ENCODE data around the gene ARFIP1.

The ARFIP1 gene

DNA sequence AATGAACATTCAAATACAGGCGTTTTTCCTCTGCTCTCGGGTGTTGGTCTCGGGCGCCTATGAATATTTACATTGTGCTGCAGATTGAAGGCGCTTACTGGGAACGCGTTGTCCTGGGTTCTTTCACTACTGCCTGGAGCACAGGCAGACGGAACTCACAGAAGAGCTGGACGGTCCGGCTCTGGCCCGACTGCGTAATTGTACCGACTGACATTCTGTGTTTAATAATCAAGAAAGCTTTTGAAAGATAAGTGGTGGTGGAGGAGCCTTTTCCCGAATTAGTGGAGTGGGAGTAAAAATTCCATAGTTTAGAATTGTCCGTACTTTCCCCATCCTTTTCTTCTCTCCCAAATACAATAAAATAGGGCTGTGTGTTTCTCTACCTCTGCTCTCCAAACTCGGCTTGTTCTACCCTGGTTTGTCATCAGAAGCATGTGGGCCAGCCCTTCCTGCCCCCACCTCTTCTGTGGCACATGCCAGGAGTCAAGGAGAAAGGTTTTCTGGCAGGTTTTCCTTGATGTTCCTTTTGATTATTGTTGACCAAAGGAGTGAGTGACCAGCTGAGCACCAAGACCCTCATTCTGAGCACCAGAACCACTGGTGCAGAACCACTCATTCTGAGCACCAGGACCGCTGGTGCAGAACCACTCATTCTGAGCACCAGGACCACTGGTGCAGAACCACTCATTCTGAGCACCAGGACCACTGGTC lies 158.6 kb downstream of the ARFIP1 start:
- peak; percentile 70 for DNase-seq (ENCODE audit: low spot score)

DNA sequence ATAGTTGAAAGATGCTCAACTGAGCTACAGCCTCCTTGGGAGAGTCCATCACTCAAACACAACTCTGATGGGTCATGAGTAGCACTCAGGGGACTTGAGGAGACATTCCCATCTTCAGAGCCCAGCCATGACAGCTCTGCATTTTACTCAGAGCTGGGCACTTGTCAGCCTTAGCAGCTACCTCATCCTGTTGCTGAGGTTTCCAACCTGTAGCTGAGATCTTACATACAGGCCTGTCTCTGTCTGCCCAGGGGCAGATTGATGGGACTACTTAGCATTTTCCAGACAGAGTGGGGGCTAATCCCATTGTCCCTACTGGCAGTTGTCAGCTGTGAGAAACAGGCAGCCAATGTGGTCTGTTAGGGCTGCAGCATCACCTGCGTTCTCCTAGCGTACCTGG lies 159.9 kb downstream of the ARFIP1 start:
- DNase-seq (ENCODE audit: low spot score) = peak; percentile 66

DNA sequence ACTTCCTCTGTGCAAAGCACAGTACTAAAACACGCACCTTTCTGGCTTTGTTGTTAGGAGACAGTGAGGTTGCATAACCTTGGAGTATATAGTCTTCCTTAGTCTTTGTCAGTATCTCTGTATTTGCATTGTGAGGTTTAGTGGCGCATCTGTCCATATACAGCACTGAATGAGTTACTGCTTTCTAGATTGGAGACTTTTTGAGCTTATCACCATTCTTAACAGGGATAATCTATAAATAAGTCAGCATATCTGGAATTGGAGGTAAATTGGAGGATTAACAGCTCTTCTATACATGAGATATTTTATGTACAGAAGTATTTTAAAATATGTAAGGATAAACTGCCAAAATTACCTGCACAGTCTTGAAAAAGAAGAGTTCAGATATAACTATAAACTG lies 160.7 kb downstream of the ARFIP1 start:
- DNase-seq (ENCODE audit: low spot score) = peak; percentile 55

DNA sequence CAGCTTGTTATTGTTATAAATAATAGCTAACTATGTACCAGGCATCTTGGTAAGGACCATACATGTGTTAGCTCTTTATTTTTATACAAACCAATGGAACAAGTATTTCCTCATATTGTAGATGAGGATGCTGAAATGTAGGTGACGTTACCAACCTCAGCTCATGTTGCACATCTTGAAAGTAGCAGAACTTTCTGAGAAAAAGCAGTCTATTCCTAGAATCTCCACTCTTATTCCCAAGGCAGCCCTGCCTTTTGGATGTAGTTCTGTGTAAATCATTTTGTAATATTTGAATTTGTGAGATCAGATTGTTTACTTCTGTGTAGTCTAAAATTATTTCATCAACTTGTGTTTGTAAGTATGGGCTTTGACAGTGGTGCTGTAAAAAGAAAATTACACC lies 161.7 kb downstream of the ARFIP1 start:
- peak; percentile 43 for DNase-seq (ENCODE audit: low spot score)

DNA sequence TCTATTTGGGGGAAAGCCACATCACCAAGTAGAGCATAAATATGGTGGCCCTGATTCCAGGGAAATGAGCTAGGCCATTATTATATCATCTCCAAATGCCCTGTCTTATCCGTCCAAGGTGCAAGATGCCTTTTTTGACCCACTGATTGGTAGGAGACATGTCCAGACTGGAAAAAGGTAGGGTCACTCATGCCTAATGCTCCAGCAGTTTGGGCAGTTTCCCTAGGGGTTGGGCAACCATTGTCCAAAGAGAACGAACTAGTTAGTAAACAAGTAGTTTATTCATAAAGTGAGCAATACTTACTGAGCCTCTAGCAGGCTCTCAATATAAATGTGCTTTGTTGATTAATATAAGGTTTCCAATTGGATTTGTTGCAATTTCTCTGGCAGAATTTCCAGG lies 162.6 kb downstream of the ARFIP1 start:
- DNase-seq (ENCODE audit: low spot score) = no peak

DNA sequence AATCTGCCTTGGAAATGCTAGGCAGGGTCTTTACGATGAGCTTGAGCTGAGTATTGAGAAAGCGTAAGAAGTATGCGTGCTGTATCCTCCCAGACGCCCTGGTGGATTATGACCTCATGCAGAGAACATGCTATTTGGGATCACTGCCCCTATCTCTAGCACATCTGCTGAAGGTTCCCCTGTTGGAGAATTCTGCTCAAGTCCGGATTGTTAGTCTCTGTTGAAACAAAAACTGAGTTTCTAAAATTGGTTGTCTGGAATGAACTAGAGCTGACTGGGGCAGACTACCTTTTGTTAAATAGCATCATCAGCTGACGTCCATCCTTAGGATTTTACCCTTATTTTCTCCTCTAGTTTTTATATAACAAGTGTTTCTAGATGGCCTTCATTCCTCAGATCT lies 163.9 kb downstream of the ARFIP1 start:
- peak; percentile 46 for DNase-seq (ENCODE audit: low spot score)

DNA sequence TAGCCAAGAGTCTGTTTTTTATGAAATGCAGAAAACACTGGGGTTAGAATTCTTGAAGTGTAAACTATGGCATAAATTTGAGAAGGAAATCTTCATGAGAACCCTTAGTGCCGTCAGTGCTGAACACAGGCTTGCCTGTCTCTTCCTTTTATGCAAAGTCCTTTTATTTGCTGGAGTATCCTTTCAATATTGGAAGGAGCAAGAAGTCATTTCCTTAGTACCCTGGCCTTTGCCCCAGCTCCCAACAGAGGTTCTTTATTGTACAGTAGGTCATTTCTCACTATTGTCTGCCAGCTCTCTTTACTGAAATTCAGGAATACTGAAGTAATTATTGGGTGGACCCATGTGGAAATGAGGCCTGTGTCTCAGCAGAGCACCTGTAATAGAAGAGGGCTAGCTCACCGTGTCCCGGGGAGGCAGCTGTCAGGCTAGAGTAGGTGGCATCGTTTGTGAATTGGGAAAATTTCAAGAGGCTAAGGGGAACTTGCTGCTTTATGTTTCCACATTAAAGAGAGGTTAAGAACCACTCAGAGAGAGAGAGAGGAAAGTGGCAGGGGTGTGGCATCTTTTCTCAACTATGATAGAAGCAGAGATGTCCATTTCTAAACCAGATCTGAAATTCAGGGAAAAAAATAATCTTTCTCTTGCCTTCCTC lies 165.0 kb downstream of the ARFIP1 start:
- peak; percentile 54 for DNase-seq (ENCODE audit: low spot score)

DNA sequence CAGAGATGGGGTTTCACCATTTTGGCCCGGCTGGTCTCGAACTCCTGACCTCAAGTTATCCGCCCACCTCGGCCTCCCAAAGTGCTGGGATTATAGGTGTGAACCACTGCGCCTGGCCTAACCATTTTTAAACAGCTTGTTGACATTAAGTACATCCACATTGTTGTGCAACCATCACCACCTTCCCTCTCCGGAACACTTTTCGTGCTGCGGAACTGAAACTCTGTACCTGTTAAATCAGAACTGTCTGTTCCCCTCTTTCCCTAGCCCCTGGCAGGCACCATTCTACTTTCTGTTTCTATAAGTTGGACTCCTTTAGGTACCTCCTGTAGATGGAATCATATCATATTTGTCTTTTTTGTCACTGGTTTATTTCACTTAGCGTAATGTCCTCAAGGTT lies 165.9 kb downstream of the ARFIP1 start:
- no peak for DNase-seq (ENCODE audit: low spot score)

DNA sequence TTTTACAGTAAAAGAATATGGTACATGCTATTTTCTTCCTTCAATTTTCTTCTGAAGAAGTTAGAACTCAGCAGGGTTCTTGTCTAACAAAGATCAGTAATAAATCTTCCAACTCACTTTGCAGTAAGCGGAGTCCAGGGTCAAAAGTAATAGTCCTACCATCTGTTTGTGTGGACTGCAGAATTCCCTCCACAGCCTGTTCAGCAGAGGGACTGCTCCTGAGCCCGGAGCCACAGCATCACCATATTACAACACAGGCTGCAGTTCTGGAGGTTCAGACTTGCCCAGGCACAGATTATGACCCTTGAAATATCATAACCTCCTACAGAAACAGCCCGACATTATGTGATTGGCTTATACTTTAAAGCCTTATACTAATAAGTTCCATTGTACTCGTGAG lies 166.7 kb downstream of the ARFIP1 start:
- peak; percentile 31 for DNase-seq (ENCODE audit: low spot score)

DNA sequence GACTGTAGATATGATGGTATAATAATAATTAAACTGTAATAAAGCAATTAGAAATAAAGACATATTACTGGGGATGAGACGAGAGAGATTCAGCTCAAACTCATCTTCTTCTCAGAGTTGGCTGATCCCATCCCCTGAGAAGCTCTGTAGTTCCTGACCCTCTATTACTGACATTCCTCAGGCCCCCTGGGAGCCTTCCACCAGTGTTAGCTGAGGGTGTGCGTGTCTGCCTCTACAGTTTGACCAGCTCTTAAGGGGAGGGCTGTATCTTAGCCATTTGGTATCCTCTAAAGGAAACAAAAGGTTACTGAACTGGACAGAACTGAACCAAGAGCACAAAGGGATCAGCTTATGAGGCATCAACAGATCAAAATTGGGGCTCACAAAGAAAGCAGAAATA lies 167.6 kb downstream of the ARFIP1 start:
- no peak for DNase-seq (ENCODE audit: low spot score)

DNA sequence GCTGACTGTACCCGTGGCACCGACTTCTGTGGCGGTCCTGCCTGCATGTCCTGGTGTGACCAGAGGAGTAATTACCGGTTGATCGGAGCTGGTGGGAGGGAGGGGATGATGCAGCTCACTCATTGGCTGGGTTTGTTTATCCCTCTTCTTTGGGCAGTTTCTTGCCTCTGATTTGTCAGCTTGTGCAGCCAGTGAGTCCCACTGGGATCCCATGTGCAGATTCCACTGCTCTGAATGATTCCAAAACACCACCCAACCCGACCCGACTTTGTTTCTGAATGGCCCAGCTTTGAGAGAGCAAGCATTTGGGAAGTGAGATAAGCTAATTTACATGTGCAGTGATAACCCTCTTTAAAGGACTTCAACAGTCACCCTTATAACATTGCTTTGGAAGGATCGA lies 170.2 kb downstream of the ARFIP1 start:
- DNase-seq (ENCODE audit: low spot score) = peak; percentile 72

DNA sequence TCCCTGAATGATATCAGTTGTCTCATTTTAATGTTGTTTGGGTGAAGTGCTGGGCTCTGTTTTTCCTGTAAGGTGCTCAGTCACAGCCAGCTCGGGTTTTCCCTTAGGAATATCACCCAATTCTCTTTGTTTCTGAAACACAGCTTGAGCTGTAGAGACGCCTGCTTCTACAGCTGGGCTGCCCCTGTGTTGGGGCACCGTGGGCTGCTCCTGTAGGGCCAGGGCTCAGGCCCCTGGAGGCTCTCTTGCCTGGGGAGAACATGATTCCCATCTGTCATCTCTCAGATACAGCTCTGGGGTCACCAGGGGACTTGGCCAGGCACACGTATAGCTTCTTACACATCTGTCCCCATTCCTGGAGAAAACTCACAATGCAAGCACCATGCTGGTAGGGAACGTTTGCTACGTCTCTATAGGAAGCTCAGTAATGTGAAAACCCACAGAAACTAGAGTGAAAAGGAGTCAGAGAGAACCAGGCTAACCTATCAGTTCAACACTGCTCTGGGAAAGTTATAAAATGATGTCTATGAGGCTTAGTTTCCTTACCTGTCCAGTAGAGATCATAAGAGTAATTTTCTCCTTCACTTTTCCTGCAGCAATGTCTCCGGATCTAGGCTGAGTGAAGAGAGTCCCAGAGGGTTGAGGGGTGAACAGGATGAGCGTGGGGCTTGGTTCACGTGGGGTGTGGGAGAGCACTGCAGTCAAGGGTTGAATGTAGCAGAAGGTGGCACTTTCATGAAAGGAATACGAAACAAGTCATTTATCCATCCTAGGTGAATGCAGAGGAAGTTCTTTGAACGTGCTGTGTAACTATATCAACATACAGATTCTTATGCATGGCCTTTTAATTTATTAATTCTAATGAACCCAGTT lies 170.9 kb downstream of the ARFIP1 start:
- peak; percentile 39 for DNase-seq (ENCODE audit: low spot score)

DNA sequence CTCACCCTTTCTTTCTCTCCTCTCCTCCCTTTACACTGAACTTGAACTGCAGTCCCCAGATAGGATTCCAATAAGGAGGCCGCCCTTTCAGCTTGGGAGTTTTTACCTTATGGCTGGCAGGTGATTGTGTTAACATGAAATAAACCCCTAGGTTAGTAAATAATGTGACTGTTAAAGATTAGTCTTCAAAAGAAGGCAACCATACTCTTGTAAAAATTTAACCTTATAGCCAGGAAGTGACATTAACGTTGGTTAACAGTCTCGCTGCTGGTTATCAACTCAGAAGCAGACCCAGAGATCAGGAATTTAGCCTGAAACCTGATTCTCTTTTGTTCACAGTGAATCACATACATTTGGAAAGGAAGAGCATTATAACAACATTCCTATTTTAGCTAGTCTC lies 171.6 kb downstream of the ARFIP1 start:
- DNase-seq (ENCODE audit: low spot score) = peak; percentile 46

DNA sequence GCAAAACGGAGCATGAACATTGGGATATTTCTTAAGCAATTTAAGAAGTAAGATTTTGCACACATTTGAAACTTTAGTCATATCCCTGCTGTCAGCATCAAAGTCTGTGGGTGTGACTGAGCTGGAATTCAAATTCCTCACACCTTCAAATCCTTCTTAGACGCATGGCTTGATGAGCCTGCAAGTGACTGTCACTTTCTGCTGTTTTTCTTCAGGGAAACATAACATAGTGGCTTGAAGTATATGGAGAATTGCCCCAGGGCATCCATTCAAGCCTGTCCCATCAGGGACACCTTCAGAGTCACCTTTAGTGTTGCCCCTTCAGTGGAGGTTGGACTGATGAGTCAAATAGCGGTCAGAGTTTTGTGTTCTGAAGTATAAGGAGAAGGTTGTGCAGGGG lies 173.8 kb downstream of the ARFIP1 start:
- peak; percentile 45 for DNase-seq (ENCODE audit: low spot score)

DNA sequence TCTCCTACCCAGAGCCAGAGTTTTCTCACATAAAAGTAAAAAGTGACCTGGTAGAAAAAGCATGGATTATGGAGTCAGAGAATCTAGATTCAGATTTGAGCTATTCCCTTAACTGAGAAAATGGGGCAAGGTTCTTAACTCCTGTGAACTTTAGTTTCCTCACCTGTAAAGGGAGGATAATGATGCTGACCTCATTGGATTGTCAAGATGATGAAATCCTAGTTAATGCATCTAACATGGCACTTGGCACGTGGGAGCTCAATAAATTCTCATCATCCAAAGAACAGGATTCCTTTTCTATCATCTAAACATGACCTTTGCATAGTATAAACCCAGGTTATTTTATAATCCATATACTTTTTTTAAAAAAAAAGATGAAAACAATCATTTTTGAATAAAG lies 175.0 kb downstream of the ARFIP1 start:
- DNase-seq (ENCODE audit: low spot score) = peak; percentile 42

DNA sequence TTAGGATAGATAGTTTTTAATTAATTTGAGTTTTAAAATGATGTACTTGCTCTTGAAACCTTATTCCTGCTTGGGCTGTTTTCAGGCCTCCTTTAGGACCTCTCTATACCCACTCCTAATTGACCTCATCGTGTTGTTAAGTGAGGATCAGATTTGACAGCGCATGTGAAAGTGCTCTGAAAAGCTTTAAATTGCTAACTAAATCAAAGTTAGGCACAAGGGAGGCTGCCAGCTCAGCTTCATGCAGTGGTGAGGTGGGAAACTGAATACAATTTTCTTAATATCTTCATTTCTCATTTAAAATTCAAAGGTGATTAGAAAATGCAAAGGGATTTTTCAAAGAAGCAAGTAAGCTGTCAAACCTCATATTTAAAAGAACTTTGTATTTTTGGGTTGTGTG lies 176.4 kb downstream of the ARFIP1 start:
- peak; percentile 69 for DNase-seq (ENCODE audit: low spot score)

DNA sequence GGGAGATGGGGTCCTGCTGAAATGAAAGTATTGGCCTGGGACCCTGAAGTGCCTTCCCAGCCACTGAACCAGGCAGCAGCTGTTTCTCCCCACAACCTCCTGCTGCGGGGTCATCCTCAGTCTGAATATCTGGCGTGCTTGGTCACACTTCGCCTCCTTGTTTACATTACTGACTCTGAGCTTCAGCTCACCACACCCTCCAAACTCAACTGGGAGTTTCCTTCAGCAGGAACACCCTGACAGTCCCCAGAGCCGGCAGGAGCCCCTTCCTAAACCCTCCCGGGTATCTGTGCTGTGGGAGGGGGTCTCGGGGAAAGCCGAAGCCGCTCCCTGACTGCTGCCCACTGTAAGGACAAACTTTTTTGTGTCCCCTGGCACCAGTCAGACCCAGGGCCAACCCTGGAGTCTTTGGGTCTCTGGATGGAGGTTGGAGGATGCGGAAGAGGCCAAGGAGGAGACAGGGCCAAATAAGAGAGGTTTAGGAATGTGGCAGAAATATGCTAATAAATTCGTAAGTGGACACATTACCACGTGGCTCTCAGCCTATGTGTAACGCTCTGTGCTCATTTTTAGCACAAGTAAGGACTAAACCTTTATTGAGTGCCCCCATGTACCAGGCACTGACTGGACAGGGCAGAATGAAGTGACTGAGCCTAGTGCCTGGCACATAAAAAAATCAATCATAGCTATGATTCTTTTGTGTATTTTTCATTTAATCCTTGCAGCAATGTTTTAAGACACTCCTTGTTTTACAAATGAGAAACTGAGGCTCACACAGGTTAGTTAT lies 177.1 kb downstream of the ARFIP1 start:
- DNase-seq (ENCODE audit: low spot score) = peak; percentile 90

DNA sequence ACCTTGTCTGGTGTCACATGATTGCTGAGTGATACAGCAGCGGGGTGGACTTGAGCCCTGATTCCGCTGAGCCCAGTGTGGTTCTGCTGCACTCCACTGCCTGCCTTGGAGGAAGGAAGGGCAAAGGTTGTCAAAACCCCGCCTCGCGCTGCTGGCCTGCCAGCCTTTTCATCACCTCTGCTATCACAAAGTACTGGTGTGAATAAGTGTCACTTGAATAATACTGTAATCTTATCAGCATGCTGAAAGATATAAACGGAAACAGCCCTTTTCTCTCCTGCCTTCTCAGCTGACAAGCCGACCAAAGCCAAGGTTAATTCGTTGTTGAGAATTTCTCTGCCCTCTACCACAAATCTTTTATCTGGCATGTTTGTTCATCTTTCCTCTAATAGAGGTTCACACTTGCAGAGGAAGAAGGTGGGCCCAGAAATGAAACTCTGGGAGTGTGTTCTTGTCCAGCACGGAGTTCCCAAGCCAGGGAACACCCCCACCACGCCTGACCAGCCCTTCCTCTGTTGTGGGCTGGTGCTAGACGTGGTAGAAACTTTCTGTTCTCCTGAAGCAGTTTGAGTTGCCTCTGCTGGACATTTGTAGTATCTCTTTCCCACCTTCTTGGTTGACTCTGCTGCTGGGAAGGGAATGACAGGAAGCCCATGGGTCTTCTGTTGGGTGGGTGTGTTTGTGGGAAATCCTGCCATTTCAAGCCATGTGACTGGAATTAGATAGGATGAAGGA lies 177.8 kb downstream of the ARFIP1 start:
- DNase-seq (ENCODE audit: low spot score) = peak; percentile 76

DNA sequence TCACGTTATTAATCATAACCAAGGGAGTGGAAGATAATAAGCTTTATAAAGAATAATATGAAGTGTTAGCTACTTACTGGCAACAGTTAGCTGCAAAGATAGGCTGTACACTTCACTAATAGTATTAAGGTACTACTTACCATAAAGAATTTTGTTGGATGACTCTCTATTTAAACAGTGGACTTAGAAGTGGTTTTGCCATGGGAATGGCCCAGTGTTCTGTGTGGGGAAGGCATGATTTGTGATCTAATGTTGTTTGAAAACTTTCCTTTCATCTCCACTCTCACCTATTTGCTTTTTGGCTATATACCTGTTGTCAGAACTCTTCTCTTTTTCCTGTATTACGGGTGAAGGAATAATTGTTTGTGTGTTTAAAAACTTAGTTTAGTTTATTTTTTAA lies 179.3 kb downstream of the ARFIP1 start:
- no peak for DNase-seq (ENCODE audit: low spot score)

DNA sequence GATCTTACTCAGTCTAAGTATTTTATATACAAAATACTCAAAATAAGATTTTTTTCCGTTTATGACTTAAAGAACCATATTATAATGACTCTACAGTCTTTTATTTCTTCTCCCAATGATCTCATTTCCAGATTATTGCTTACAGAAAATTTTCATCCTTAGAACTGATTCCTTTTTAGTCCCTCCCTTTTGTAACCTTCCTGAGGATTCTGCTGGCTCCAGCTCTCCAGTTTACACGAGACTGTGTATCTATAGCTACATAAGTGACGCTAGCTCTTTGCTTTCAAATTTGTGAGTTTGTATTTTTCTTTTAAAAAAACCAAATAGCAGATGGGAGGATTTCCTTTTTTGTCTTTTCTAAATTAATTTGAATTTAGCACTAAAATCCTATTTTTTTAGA lies 180.3 kb downstream of the ARFIP1 start:
- DNase-seq (ENCODE audit: low spot score) = peak; percentile 56

DNA sequence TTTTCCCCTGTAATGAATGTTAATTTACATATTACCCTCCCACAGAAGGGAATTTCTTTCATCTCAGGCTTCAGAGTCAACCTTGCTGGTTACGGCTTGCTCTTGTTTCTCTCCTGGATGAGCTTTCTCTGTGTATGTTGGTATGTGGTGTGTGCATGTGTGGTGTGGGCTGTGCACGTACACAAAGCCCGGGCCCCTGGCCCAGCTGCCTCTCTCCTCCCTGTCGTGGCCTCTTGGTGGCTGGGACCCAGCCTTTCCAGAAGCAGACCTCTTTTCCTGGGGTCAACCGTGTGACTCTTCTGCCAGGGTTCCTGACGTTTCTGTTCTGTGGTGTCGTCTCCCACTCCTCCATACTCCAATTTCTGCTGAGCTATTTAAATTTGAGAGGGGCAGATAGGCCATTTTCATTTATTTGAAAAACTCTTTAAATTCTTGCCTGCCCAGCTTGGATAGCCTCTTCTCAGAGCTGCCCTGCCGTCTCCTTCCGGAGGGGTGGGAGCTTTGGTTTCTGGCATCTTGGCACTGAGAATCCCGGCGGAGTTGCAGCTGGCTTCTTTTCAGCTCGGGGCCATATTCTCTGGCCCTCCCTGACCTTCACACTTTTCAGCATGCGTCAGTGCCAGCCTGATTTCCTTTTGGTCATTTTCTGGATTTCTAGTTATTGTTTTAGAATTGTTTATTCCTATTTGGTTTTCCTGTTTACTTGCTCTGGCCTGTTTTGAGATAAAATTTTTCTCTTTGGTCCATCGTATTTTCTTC lies 181.4 kb downstream of the ARFIP1 start:
- no peak for DNase-seq (ENCODE audit: low spot score)

All from hematopoietic multipotent progenitor cell treated with erythropoietin and hydrocortisone succinate and interleukin-3 and kit ligand, for 17 days (in vitro differentiated cells).